ENCODE results near the gene EBI3.
"Not testable (repeated sequence)": the region's sequence is repeated elsewhere in the genome, so short reads cannot be mapped to it uniquely, and the experiment has no call there.

DNA sequence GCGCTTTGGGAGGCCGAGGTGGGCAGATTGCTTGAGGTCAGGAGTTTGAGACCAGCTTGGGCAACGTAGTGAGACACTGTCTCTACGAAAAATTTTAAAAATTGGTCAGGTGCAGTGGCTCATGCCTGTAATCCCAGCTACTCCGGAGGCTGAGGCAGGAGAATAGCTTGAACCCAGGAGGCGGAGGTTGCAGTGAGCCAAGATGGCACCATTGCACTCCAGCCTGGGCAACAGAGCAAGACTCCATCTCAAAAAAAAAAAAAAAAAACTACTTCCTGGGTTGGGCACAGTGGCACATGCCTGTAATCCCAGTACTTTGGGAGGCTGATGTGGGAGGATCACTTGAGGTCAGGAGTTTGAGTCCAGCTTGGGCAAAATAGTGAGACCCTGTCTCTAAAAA is 2.2 kb downstream of the EBI3 start:
- TF ChIP-seq CTCF (IDR thresholded peaks at IDR 0.05; ENCODE audit: poor library complexity, severe bottlenecking); EZH2 (IDR thresholded peaks at IDR 0.05; ENCODE audit: borderline replicate concordance, insufficient read depth, low read length, poor library complexity, severe bottlenecking); SMC3 (conservative IDR thresholded peaks at IDR 0.05; ENCODE audit: poor library complexity); EP300 (conservative IDR thresholded peaks at IDR 0.05; ENCODE audit: poor library complexity, severe bottlenecking): not testable (repeated sequence)
- TF ChIP-seq, protein P1, sequence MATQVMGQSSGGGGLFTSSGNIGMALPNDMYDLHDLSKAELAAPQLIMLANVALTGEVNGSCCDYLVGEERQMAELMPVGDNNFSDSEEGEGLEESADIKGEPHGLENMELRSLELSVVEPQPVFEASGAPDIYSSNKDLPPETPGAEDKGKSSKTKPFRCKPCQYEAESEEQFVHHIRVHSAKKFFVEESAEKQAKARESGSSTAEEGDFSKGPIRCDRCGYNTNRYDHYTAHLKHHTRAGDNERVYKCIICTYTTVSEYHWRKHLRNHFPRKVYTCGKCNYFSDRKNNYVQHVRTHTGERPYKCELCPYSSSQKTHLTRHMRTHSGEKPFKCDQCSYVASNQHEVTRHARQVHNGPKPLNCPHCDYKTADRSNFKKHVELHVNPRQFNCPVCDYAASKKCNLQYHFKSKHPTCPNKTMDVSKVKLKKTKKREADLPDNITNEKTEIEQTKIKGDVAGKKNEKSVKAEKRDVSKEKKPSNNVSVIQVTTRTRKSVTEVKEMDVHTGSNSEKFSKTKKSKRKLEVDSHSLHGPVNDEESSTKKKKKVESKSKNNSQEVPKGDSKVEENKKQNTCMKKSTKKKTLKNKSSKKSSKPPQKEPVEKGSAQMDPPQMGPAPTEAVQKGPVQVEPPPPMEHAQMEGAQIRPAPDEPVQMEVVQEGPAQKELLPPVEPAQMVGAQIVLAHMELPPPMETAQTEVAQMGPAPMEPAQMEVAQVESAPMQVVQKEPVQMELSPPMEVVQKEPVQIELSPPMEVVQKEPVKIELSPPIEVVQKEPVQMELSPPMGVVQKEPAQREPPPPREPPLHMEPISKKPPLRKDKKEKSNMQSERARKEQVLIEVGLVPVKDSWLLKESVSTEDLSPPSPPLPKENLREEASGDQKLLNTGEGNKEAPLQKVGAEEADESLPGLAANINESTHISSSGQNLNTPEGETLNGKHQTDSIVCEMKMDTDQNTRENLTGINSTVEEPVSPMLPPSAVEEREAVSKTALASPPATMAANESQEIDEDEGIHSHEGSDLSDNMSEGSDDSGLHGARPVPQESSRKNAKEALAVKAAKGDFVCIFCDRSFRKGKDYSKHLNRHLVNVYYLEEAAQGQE (IDR thresholded peaks at IDR 0.05; ENCODE audit: borderline replicate concordance) = not testable (repeated sequence)

Measured in neural cell (in vitro differentiated cells).